Left kidney (tissue), 2 donors: Measurements from ENCODE around the gene MORN2. TPM values are rescaled to one million over a fixed set of nuclear protein-coding genes. Genes with fewer than 3 reads are reported as not detected.

Source experiments
- DNase-seq: peaks from one replicate; pipeline ENCODE4 v3.0.0-alpha.2; 2013
- polyA plus RNA-seq: library from polyadenylated mRNA; unstranded; fragments of 120-200 nt; gene quantifications from one replicate; pipeline ENCODE4 v1.2.1, GENCODE V29; 2013; ENCODE audit not compliant: insufficient read length

MORN2 gene
- polyA plus RNA-seq, 1 donor = 50.5 TPM

- DNase-seq = no peak
Measured at GRCh38 chr2:38887902-38888554, 12.3 kb downstream of the MORN2 start.

- no peak for DNase-seq
Measured at GRCh38 chr2:38889045-38889444, 13.3 kb downstream of the MORN2 start.

- no peak for DNase-seq
Measured at GRCh38 chr2:38889575-38889974, 13.8 kb downstream of the MORN2 start, which contains the start of gene ARHGEF33. TSS of gene ARHGEF33 (plus strand) at chr2:38889875. CDS start at chr2:38919448, 29,573 bp downstream.

- no peak for DNase-seq
Measured at GRCh38 chr2:38892819-38893218, 17.0 kb downstream of the MORN2 start.

- no peak for DNase-seq
Measured at GRCh38 chr2:38898256-38898655, 22.5 kb downstream of the MORN2 start.

GRCh38 chr2:38900726-38901125, 24.9 kb downstream of the MORN2 start:
- no peak for DNase-seq

- DNase-seq = no peak
Measured at GRCh38 chr2:38905251-38905650, 29.5 kb downstream of the MORN2 start.

- no peak for DNase-seq
Measured at GRCh38 chr2:38907242-38907641, 31.5 kb downstream of the MORN2 start.

GRCh38 chr2:38907743-38908562, 32.2 kb downstream of the MORN2 start:
- no peak for DNase-seq

- no peak for DNase-seq
Measured at GRCh38 chr2:38909872-38910271, 34.1 kb downstream of the MORN2 start.

- no peak for DNase-seq
Measured at GRCh38 chr2:38911191-38911590, 35.4 kb downstream of the MORN2 start.

GRCh38 chr2:38912619-38913018, 36.8 kb downstream of the MORN2 start:
- DNase-seq = no peak

GRCh38 chr2:38922389-38922788, 46.6 kb downstream of the MORN2 start:
- no peak for DNase-seq

- DNase-seq = no peak
Measured at GRCh38 chr2:38922902-38923301, 47.1 kb downstream of the MORN2 start.

- DNase-seq = no peak
Measured at GRCh38 chr2:38925982-38926381, 50.2 kb downstream of the MORN2 start.

GRCh38 chr2:38930600-38930999, 54.8 kb downstream of the MORN2 start:
- no peak for DNase-seq

Other genes with a start within 250 kb of the MORN2 start
- gene GALM, start 209.9 kb upstream of the MORN2 start, polyA plus RNA-seq = 56.4 TPM
- gene SRSF7, start 124.6 kb upstream of the MORN2 start, polyA plus RNA-seq = 256 TPM
- gene GEMIN6, start 97.8 kb upstream of the MORN2 start, polyA plus RNA-seq = 20.4 TPM
- gene DHX57, start within 50 bp of the MORN2 start, polyA plus RNA-seq = 59.9 TPM
- gene ARHGEF33, start 13.9 kb downstream of the MORN2 start, polyA plus RNA-seq = 3.4 TPM
- gene SOS1, start 245.1 kb downstream of the MORN2 start, polyA plus RNA-seq = 65.1 TPM